ENCODE measurements around the gene CD2BP2.

Gene CD2BP2

DNA sequence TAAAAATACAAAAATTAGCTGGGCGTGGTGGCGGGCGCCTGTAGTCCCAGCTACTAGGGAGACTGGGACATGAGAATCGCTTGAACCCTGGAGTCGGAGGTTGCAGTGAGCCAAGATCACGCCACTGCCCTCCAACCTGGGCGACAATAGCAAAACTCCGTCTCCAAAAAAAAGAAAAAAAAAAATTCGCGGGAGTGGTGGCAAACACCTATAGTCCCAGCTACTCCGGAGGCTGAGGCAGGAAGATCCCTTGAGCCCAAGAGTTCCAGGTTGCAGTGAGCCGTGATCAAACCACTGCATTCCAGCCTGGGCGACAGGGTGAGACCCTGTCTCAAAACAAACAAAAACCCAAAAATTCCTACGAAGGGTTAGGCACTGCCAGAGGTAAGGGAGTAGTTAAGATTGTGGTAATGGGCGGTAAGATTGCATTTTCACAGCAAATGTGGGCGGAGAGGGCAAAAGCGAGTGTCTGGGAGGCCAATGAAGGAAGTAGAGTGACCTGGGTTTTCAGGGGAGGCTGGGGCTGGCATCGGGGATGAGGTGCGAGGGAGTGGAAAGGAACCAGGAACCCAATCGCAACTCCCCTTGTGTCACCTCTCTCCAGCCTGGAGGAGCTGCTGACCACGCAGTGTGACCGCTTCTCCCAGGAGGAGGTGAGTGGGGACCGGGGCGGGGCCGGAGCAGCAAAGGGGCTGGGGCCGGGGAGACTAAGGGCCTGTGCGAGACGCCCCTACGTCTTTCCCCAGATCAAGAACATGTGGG, 22.1 kb upstream of the CD2BP2 start:
- H3K27ac ChIP-seq (ENCODE audit: low read depth, low read length), result peak overlapping the region; percentile 98
- no peaks in the 10 kb centered on the region for H3K9me3 ChIP-seq (ENCODE audit: control insufficient read depth, insufficient read depth, low read depth, low read length)
- peak overlapping the region; percentile 84 for H3K9ac ChIP-seq (ENCODE audit: low read length)
- H3K36me3 ChIP-seq (ENCODE audit: control insufficient read depth, insufficient read depth, low read length), result no peaks in the 10 kb centered on the region
- H3K27me3 ChIP-seq (ENCODE audit: control insufficient read depth, insufficient read depth, low read length), result no peaks in the 10 kb centered on the region
- peaks cover 29% of the 10 kb centered on the region for H3K4me1 ChIP-seq (ENCODE audit: control insufficient read depth, insufficient read depth, low read length)
- H3K4me3 ChIP-seq (ENCODE audit: low read depth, low read length), result peak overlapping the region; percentile 74

DNA sequence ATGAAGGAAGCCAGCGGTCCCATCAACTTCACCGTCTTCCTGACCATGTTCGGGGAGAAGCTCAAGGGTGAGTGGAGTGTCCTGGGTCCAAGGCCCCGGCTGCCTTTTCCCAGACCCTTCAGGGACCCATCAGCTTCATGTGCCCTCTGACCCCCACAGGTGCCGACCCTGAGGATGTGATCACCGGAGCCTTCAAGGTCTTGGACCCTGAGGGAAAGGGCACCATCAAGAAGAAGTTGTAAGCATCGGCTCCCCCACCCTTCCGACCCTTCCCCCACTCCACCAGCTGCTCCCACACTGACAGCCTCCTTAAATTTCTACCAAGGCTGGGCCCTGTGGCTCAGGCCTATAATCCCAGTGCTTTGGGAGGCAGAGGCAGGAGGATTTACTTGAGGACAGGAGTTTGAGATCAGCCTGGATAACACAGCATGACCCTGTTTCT, 21.4 kb upstream of the CD2BP2 start:
- H3K9me3 ChIP-seq (ENCODE audit: control insufficient read depth, insufficient read depth, low read depth, low read length), result no peaks in the 10 kb centered on the region
- no peak overlapping the region for H3K4me3 ChIP-seq (ENCODE audit: low read depth, low read length)
- no peaks in the 10 kb centered on the region for H3K27me3 ChIP-seq (ENCODE audit: control insufficient read depth, insufficient read depth, low read length)
- peaks cover 27% of the 10 kb centered on the region for H3K4me1 ChIP-seq (ENCODE audit: control insufficient read depth, insufficient read depth, low read length)
- no peaks in the 10 kb centered on the region for H3K36me3 ChIP-seq (ENCODE audit: control insufficient read depth, insufficient read depth, low read length)
- H3K27ac ChIP-seq (ENCODE audit: low read depth, low read length), result no peak overlapping the region
- no peak overlapping the region for H3K9ac ChIP-seq (ENCODE audit: low read length)

DNA sequence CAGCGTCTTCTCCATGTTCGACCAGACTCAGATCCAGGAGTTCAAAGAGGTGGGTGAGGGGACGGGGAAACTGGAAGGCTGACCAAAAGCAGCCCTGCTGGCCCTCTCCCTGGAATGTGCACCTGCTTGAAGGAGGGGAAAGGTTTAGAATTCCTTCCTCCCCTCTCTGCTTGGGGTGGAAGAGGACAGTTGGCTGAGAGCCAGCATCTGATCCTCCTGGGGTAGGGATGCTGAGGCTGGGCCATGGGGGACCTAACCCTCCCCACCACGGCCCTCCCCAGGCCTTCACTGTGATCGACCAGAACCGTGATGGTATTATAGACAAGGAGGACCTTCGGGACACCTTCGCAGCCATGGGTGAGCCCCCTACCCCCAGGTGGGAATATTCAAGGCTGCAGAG, 20.8 kb upstream of the CD2BP2 start:
- H3K9ac ChIP-seq (ENCODE audit: low read length), result no peak overlapping the region
- no peaks in the 10 kb centered on the region for H3K9me3 ChIP-seq (ENCODE audit: control insufficient read depth, insufficient read depth, low read depth, low read length)
- H3K27ac ChIP-seq (ENCODE audit: low read depth, low read length), result no peak overlapping the region
- no peaks in the 10 kb centered on the region for H3K36me3 ChIP-seq (ENCODE audit: control insufficient read depth, insufficient read depth, low read length)
- H3K4me3 ChIP-seq (ENCODE audit: low read depth, low read length), result no peak overlapping the region
- H3K4me1 ChIP-seq (ENCODE audit: control insufficient read depth, insufficient read depth, low read length), result peaks cover 25% of the 10 kb centered on the region
- H3K27me3 ChIP-seq (ENCODE audit: control insufficient read depth, insufficient read depth, low read length), result no peaks in the 10 kb centered on the region

DNA sequence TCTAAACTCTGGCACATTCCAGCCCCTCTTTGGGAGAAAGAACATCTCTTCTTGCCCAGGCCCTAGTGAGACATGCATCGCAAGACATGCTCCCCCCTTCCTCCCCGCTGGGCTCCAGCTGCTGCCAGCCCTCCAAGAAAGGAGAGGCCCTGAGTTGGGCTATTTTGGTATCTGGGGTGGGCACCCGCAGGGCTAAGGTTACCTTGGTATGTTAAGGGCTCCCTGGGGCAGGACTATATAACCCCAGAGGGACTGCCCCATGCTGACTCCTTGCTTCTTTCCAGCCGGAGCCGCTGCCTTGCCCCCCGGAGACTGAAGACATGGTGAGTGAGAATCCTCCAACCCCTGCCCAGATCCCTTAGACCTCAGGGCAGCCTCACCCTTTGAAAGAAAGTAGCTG, 19.4 kb upstream of the CD2BP2 start, which contains the start of gene MYL11:
Gene MYL11 (plus strand): TSS at position 265 of the 400 bp plus-strand sequence. CDS start 56 bp downstream, at position 321.
- no peak within 1 kb of the TSS for H3K27ac ChIP-seq (ENCODE audit: low read depth, low read length)
- no peaks in the 10 kb centered on the region for H3K36me3 ChIP-seq (ENCODE audit: control insufficient read depth, insufficient read depth, low read length)
- H3K9ac ChIP-seq (ENCODE audit: low read length), result no peak within 1 kb of the TSS

GRCh38 chr16:30372725-30373124, 17.6 kb upstream of the CD2BP2 start:
- H3K27me3 ChIP-seq (ENCODE audit: control insufficient read depth, insufficient read depth, low read length), result no peaks in the 10 kb centered on the region
- no peak overlapping the region for H3K4me3 ChIP-seq (ENCODE audit: low read depth, low read length)
- H3K4me1 ChIP-seq (ENCODE audit: control insufficient read depth, insufficient read depth, low read length), result peaks cover 36% of the 10 kb centered on the region
- no peaks in the 10 kb centered on the region for H3K36me3 ChIP-seq (ENCODE audit: control insufficient read depth, insufficient read depth, low read length)
- H3K27ac ChIP-seq (ENCODE audit: low read depth, low read length), result no peak overlapping the region
- no peaks in the 10 kb centered on the region for H3K9me3 ChIP-seq (ENCODE audit: control insufficient read depth, insufficient read depth, low read depth, low read length)
- H3K9ac ChIP-seq (ENCODE audit: low read length), result no peak overlapping the region

More for the DNA sequence above, 19.4 kb upstream of the CD2BP2 start, which contains the start of gene MYL11:
- H3K9me3 ChIP-seq (ENCODE audit: control insufficient read depth, insufficient read depth, low read depth, low read length), result no peaks in the 10 kb centered on the region
- peaks cover 25% of the 10 kb centered on the region for H3K4me1 ChIP-seq (ENCODE audit: control insufficient read depth, insufficient read depth, low read length)
- H3K27me3 ChIP-seq (ENCODE audit: control insufficient read depth, insufficient read depth, low read length), result no peaks in the 10 kb centered on the region
- H3K4me3 ChIP-seq (ENCODE audit: low read depth, low read length), result no peak within 1 kb of the TSS

DNA sequence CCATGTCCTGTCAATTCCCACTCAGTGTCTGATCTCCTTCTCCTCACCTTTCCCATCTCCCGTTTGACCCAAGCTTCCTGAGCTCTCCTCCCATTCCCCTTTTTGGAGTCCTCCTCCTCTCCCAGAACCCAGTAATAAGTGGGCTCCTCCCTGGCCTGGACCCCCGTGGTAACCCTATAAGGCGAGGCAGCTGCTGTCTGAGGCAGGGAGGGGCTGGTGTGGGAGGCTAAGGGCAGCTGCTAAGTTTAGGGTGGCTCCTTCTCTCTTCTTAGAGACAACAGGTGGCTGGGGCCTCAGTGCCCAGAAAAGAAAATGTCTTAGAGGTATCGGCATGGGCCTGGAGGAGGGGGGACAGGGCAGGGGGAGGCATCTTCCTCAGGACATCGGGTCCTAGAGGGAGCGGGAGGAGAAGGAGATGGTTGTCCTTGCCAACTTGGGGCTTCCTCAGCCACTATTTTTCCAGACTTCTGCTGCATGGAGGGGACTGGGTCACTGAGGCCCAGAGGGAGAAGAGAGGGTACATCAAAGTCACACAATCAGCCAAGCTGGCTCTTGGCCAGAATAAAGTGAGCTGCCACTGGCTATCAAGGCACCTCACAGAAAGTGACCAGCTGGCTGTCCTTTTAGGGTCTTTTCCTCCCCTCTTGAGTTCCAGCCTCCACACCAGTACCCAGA, 17.1 kb upstream of the CD2BP2 start:
- Histone ChIP-seq H3K4me1 (ENCODE audit: control insufficient read depth, insufficient read depth, low read length) (peaks cover 36% of the 10 kb centered on the region), H3K36me3 (ENCODE audit: control insufficient read depth, insufficient read depth, low read length) (no peaks in the 10 kb centered on the region), H3K27me3 (ENCODE audit: control insufficient read depth, insufficient read depth, low read length) (no peaks in the 10 kb centered on the region), H3K9ac (ENCODE audit: low read length) (no peak overlapping the region), H3K9me3 (ENCODE audit: control insufficient read depth, insufficient read depth, low read depth, low read length) (no peaks in the 10 kb centered on the region), H3K4me3 (ENCODE audit: low read depth, low read length) (no peak overlapping the region), H3K27ac (ENCODE audit: low read depth, low read length) (no peak overlapping the region)

- Histone ChIP-seq H3K4me3 (ENCODE audit: low read depth, low read length) (peak overlapping the region; percentile 50), H3K4me1 (ENCODE audit: control insufficient read depth, insufficient read depth, low read length) (peaks cover 30% of the 10 kb centered on the region), H3K9me3 (ENCODE audit: control insufficient read depth, insufficient read depth, low read depth, low read length) (no peaks in the 10 kb centered on the region), H3K9ac (ENCODE audit: low read length) (no peak overlapping the region), H3K27ac (ENCODE audit: low read depth, low read length) (no peak overlapping the region), H3K27me3 (ENCODE audit: control insufficient read depth, insufficient read depth, low read length) (no peaks in the 10 kb centered on the region), H3K36me3 (ENCODE audit: control insufficient read depth, insufficient read depth, low read length) (no peaks in the 10 kb centered on the region)
These were observed 16.2 kb upstream of the CD2BP2 start for GRCh38 chr16:30371248-30371816.

DNA sequence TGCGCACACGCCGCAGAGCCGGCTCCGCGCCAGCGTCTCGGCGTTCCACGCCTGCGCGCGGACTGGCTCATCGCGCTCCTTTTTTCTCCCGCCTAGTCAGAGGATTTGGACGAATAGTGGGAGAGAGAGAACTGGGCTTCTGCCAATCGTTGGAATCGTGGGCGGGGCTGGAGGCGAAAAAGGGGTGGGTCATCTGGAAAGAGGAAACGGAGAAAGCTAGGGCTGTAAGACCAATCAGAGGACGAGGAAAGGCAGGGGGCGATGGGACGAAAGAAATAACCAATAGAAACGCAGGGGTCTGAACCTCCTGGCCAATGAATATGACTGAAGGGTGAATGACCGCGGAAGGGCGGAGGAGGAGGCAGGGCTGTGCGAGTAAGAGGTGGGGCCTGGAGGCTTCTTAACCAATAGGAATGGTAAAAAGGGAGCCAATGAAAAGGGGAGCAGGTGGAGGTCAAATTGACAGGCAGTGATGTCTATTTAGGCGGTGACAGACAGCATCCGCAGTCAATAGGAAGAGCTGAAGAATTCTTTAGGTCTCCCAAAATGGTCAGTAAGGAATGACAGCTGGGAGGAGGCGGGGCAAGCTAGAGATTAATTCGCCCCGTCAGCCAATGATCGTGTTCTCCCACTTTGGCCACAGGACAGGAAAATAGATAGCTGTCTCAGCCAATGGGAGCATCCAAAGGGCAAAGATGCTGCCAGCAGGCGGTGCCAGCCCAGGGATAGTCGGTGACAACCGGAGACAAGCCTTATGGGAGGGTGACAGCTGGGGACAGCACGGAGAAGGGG, 15.5 kb upstream of the CD2BP2 start, which contains the start of gene TBC1D10B:
Gene TBC1D10B (minus strand): TSS at position 39 of the 792 bp plus-strand sequence. CDS start 311 bp downstream, outside the sequence.
- Histone ChIP-seq H3K36me3 (ENCODE audit: control insufficient read depth, insufficient read depth, low read length) (no peaks in the 10 kb centered on the region), H3K9ac (ENCODE audit: low read length) (peak within 1 kb of the TSS; percentile 41), H3K4me1 (ENCODE audit: control insufficient read depth, insufficient read depth, low read length) (peaks cover 25% of the 10 kb centered on the region), H3K9me3 (ENCODE audit: control insufficient read depth, insufficient read depth, low read depth, low read length) (no peaks in the 10 kb centered on the region), H3K4me3 (ENCODE audit: low read depth, low read length) (peak within 1 kb of the TSS; percentile 64), H3K27me3 (ENCODE audit: control insufficient read depth, insufficient read depth, low read length) (no peaks in the 10 kb centered on the region), H3K27ac (ENCODE audit: low read depth, low read length) (peak within 1 kb of the TSS; percentile 30; the same call in 1 of the 2 replicates)

GRCh38 chr16:30369938-30370455, 14.9 kb upstream of the CD2BP2 start:
- Histone ChIP-seq H3K27me3 (ENCODE audit: control insufficient read depth, insufficient read depth, low read length) (no peaks in the 10 kb centered on the region), H3K27ac (ENCODE audit: low read depth, low read length) (peak overlapping the region; percentile 30; the same call in 1 of the 2 replicates), H3K4me3 (ENCODE audit: low read depth, low read length) (peak overlapping the region; percentile 64), H3K36me3 (ENCODE audit: control insufficient read depth, insufficient read depth, low read length) (peaks cover 6% of the 10 kb centered on the region), H3K9ac (ENCODE audit: low read length) (no peak overlapping the region), H3K9me3 (ENCODE audit: control insufficient read depth, insufficient read depth, low read depth, low read length) (no peaks in the 10 kb centered on the region), H3K4me1 (ENCODE audit: control insufficient read depth, insufficient read depth, low read length) (peaks cover 23% of the 10 kb centered on the region; the same call in 1 of the 2 replicates)
